SK-N-SH treated with all-trans-retinoic acid at 6 μM for 48 hours (cell line): Measurements from ENCODE around the gene ELK4.

Source experiments
- ATAC-seq: fragments of 200-7000 bp; cut with Tn5 transposase; 3 replicates; pipeline ENCODE4 v1.9.1; 2020; ENCODE audit warnings: mild to moderate bottlenecking, moderate library complexity
- BACH2 ChIP-seq: fragments of 250-450 bp; sonication (Bioruptor Pico); IDR thresholded peaks from 2 replicates; pipeline ENCODE4 v1.9.0; 2021; ENCODE audit warnings: mild to moderate bottlenecking, borderline replicate concordance
- CSRNP3 ChIP-seq: fragments of 250-450 bp; sonication (Bioruptor Pico); IDR thresholded peaks from 2 replicates; pipeline ENCODE4 v1.5.1; 2021; ENCODE audit warnings: mild to moderate bottlenecking, moderate library complexity
- GLIS3 ChIP-seq: fragments of 250-450 bp; sonication (Bioruptor Pico); IDR thresholded peaks from 2 replicates; pipeline ENCODE4 v1.5.0; 2020; ENCODE audit warnings: mild to moderate bottlenecking, moderate library complexity
- ISL1 ChIP-seq: fragments of 250-450 bp; sonication (Bioruptor Pico); IDR thresholded peaks from 2 replicates; pipeline ENCODE4 v2.1.2; 2022; ENCODE audit warnings: mild to moderate bottlenecking, moderate library complexity
- PATZ1 ChIP-seq: fragments of 250-450 bp; sonication (Bioruptor Pico); IDR thresholded peaks from 2 replicates; pipeline ENCODE4 v1.8.0; 2020; ENCODE audit warnings: mild to moderate bottlenecking, moderate library complexity, borderline replicate concordance
- RARB ChIP-seq: fragments of 250-450 bp; sonication (Bioruptor Pico); IDR thresholded peaks from 2 replicates; pipeline ENCODE4 v1.8.0; 2021; ENCODE audit warnings: mild to moderate bottlenecking, moderate library complexity
- SNAI2 ChIP-seq: fragments of 250-450 bp; sonication (Bioruptor Pico); IDR thresholded peaks from 2 replicates; pipeline ENCODE4 v1.5.0; 2020; ENCODE audit warnings: mild to moderate bottlenecking, moderate library complexity
- TCF4 ChIP-seq: fragments of 250-450 bp; sonication (Bioruptor Pico); IDR thresholded peaks from 2 replicates; pipeline ENCODE4 v1.8.0; 2021; ENCODE audit warnings: mild to moderate bottlenecking, moderate library complexity, borderline replicate concordance
- ZFP3 ChIP-seq: fragments of 250-450 bp; sonication (Bioruptor Pico); IDR thresholded peaks from 2 replicates; pipeline ENCODE4 v1.5.0; 2020; ENCODE audit warnings: mild to moderate bottlenecking, moderate library complexity
- ZFP30 ChIP-seq: fragments of 450-650 bp; formaldehyde crosslinking; IDR thresholded peaks from 2 replicates; pipeline ENCODE4 v1.5.0; 2022; ENCODE audit warnings: mild to moderate bottlenecking, moderate library complexity
- ZNF565 ChIP-seq: fragments of 450-650 bp; formaldehyde crosslinking; conservative IDR thresholded peaks from 2 replicates; pipeline ENCODE4 v1.5.0; 2020; ENCODE audit warnings: low read depth, mild to moderate bottlenecking, moderate library complexity
- ZNF70 ChIP-seq: fragments of 450-650 bp; formaldehyde crosslinking; IDR thresholded peaks from 2 replicates; pipeline ENCODE4 v1.5.0; 2020; ENCODE audit warnings: mild to moderate bottlenecking, moderate library complexity
- ZNF8 ChIP-seq: fragments of 450-650 bp; formaldehyde crosslinking; IDR thresholded peaks from 2 replicates; pipeline ENCODE4 v1.5.0; 2020; ENCODE audit warnings: mild to moderate bottlenecking, moderate library complexity
- TF ChIP-seq, protein P1 (sequence below): fragments of 250-450 bp; sonication (Bioruptor Pico); IDR thresholded peaks from 2 replicates; pipeline ENCODE4 v1.5.1; 2020; ENCODE audit warnings: low read depth, mild to moderate bottlenecking, moderate library complexity
- TF ChIP-seq, protein P2 (sequence below): fragments of 250-450 bp; sonication (Bioruptor Pico); IDR thresholded peaks from 2 replicates; pipeline ENCODE4 v1.5.0; 2020; ENCODE audit warnings: mild to moderate bottlenecking, moderate library complexity
- TF ChIP-seq, protein P3 (sequence below): fragments of 250-450 bp; sonication (Bioruptor Pico); IDR thresholded peaks from 2 replicates; pipeline ENCODE4 v1.8.0; 2021; ENCODE audit warnings: low read depth, mild to moderate bottlenecking, moderate library complexity, borderline replicate concordance

Gene ELK4

DNA sequence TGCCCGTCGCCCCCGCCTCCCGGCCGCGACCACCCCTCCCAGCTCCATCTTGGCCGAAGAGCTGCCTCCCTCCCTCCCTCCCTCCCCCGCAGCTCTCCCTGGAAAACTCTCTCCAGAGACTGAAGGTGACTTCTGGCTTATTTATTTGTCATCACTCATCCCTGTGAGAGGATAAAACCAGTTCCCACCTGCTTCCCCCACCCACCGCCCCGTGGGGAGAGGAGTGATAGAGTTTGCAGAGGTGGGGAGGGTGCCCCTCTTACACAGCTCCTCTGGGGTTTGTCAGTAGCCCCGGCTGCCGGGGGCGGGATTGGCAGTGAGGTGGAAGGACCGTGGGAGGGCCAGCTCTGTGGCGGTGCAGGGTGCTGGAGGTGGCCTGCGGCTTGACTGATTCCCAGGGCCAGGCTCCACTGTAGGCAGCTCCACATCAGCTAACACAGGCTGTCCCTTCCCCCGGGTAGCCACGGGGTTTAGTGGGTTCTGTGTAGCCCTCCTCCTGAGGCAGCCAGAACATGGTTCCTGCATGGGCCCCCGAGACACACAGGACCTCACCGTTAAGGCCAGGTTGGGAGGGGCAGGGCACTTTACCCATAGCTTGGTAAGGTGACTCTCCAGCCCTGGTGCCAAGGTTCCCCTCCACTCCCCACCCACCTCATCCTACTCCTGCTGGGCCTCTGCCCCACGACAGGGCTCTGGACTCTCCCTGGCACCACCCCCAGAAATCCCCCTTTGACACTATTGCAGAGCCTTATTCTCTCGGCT is 62.2 kb downstream of the ELK4 start (continued):
- no peak for TF ChIP-seq ZNF8 (CRISPR knock-in tag)
- TF ChIP-seq, all 23 proteins: peak for 0

DNA sequence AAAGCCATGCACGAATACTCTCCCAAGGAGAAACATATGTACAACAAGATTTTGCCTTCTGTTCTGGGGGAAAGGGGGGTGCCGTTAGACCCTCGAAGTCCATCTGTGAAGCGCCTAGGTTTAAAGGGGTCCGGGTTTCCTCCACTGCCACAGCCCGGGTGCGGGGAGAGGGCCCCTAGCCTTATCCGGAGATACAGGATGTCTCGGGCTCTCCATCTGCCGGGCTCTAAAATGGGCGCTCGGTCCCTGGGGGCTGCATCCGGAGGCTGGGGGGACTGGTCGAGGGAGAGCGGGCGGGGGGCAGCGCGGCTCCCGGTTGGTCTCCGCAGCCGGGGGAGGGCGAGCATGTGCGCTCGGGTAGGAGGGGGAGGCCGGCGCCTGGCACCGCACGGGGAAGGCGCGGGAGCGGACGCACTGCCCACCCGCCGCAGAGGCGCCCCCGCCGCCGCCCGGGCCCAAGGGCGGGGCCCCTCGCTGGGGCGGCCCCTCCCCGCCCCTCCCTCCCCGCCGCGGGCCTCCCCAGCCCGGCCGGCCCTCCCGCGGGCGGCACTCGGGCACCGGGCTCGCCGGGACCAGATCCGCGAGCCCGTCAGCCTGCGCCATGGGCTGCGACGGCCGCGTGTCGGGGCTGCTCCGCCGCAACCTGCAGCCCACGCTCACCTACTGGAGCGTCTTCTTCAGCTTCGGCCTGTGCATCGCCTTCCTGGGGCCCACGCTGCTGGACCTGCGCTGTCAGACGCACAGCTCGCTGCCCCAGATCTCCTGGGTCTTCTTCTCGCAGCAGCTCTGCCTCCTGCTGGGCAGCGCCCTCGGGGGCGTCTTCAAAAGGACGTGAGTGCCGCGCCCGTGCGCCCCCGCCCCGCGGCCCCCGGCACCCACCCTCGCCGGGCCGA is 63.1 kb downstream of the ELK4 start:
- no peak for TF ChIP-seq ZFP30 (CRISPR knock-in tag)
- TF ChIP-seq, protein P1, sequence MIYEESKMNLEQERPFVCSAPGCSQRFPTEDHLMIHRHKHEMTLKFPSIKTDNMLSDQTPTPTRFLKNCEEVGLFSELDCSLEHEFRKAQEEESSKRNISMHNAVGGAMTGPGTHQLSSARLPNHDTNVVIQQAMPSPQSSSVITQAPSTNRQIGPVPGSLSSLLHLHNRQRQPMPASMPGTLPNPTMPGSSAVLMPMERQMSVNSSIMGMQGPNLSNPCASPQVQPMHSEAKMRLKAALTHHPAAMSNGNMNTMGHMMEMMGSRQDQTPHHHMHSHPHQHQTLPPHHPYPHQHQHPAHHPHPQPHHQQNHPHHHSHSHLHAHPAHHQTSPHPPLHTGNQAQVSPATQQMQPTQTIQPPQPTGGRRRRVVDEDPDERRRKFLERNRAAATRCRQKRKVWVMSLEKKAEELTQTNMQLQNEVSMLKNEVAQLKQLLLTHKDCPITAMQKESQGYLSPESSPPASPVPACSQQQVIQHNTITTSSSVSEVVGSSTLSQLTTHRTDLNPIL (CRISPR knock-in tag) = no peak
- ATAC-seq = peak; percentile 48

- ATAC-seq = no peak
- TF ChIP-seq, protein P2, sequence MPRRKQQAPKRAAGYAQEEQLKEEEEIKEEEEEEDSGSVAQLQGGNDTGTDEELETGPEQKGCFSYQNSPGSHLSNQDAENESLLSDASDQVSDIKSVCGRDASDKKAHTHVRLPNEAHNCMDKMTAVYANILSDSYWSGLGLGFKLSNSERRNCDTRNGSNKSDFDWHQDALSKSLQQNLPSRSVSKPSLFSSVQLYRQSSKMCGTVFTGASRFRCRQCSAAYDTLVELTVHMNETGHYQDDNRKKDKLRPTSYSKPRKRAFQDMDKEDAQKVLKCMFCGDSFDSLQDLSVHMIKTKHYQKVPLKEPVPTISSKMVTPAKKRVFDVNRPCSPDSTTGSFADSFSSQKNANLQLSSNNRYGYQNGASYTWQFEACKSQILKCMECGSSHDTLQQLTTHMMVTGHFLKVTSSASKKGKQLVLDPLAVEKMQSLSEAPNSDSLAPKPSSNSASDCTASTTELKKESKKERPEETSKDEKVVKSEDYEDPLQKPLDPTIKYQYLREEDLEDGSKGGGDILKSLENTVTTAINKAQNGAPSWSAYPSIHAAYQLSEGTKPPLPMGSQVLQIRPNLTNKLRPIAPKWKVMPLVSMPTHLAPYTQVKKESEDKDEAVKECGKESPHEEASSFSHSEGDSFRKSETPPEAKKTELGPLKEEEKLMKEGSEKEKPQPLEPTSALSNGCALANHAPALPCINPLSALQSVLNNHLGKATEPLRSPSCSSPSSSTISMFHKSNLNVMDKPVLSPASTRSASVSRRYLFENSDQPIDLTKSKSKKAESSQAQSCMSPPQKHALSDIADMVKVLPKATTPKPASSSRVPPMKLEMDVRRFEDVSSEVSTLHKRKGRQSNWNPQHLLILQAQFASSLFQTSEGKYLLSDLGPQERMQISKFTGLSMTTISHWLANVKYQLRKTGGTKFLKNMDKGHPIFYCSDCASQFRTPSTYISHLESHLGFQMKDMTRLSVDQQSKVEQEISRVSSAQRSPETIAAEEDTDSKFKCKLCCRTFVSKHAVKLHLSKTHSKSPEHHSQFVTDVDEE (CRISPR knock-in tag) = no peak
Observed at GRCh38 chr1:205568135-205568468, 63.7 kb downstream of the ELK4 start.

GRCh38 chr1:205567716-205568115 is 64.1 kb downstream of the ELK4 start:
- no peak for ATAC-seq
- no peak for TF ChIP-seq ISL1
- TF ChIP-seq, protein P3, sequence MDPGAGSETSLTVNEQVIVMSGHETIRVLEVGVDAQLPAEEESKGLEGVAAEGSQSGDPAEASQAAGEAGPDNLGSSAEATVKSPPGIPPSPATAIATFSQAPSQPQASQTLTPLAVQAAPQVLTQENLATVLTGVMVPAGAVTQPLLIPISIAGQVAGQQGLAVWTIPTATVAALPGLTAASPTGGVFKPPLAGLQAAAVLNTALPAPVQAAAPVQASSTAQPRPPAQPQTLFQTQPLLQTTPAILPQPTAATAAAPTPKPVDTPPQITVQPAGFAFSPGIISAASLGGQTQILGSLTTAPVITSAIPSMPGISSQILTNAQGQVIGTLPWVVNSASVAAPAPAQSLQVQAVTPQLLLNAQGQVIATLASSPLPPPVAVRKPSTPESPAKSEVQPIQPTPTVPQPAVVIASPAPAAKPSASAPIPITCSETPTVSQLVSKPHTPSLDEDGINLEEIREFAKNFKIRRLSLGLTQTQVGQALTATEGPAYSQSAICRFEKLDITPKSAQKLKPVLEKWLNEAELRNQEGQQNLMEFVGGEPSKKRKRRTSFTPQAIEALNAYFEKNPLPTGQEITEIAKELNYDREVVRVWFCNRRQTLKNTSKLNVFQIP (CRISPR knock-in tag) = no peak
- no peak for TF ChIP-seq CSRNP3 (CRISPR knock-in tag)
- TF ChIP-seq ZFP3 = no peak
- no peak for TF ChIP-seq ZNF565 (CRISPR knock-in tag)

- ATAC-seq = no peak
- TF ChIP-seq GLIS3 (no peak), BACH2 (no peak), CSRNP3 (CRISPR knock-in tag) (no peak), RARB (CRISPR knock-in tag) (no peak), ZFP3 (no peak), ISL1 (no peak), SNAI2 (CRISPR knock-in tag) (no peak), ZNF70 (no peak), ZFP30 (CRISPR knock-in tag) (no peak), TCF4 (CRISPR knock-in tag) (no peak), ZNF565 (CRISPR knock-in tag) (no peak), PATZ1 (CRISPR knock-in tag) (no peak)
- TF ChIP-seq, protein P2 (CRISPR knock-in tag) = no peak
- TF ChIP-seq, protein P1 (CRISPR knock-in tag) = no peak
Observed at GRCh38 chr1:205565799-205566198, 66.0 kb downstream of the ELK4 start.
